PFSK-1 (cell line): ENCODE results near the gene TPRX1.

Experiments
- POLR2AphosphoS5 ChIP-seq: IDR thresholded peaks from 2 replicates; pipeline ENCODE4 v1.6.1; 2012; ENCODE audit warnings: low read depth, mild to moderate bottlenecking, control low read depth, low read length, moderate library complexity
- REST ChIP-seq, 2 experiments: IDR thresholded peaks; 2 replicates each; pipeline versions ENCODE4 v1.6.1 to v1.8.0; 2011 to 2012; ENCODE audit warnings: low read depth in 2 of 2, low read length in 2 of 2, control low read depth in 1 of 2, inconsistent platforms in 1 of 2, mild to moderate bottlenecking in 1 of 2, moderate library complexity in 1 of 2; ENCODE audit not compliant: insufficient read depth in 1 of 2
- TAF1 ChIP-seq: IDR thresholded peaks from 2 replicates; pipeline ENCODE4 v1.6.1; 2012; ENCODE audit warnings: low read length, control low read depth, borderline replicate concordance; ENCODE audit not compliant: insufficient read depth

- TF ChIP-seq REST (IDR thresholded peaks at IDR 0.05; ENCODE audit: insufficient read depth in 1 of 2, low read depth in 2 of 2, low read length in 2 of 2) (no peak), POLR2AphosphoS5 (no peak), TAF1 (no peak)
Measured at GRCh38 chr19:47836038-47836437, 31.7 kb upstream of the TPRX1 start.
